Spleen (tissue), 11 donors: ENCODE measurements around the gene ZMYND8. TPM values are rescaled to one million over a fixed set of nuclear protein-coding genes. Genes with fewer than 3 reads are reported as not detected.

Experiments
- DNase-seq: peaks from one replicate; pipeline ENCODE4 v3.0.0-alpha.2; 2020
- H3K27ac ChIP-seq, 8 donors: fragments of 200-600 bp; sonication (generic) in 7 of 8; 1 replicate in 4 of 8; 2 replicates in 4 of 8; pipeline versions ENCODE4 v1.5.0 to v1.8.0; 2016 to 2021; ENCODE audit warnings: inconsistent platforms in 4 of 8, mild to moderate bottlenecking in 4 of 8, moderate library complexity in 1 of 8
- H3K27me3 ChIP-seq, 7 donors: fragments of 200-600 bp; sonication (generic) in 6 of 7; replicated peaks in 1 of 7; 1 replicate in 4 of 7; 2 replicates in 3 of 7; pipeline versions ENCODE4 v1.5.0 to v1.8.0; 2016 to 2021; ENCODE audit warnings: inconsistent platforms in 3 of 7, mild to moderate bottlenecking in 1 of 7
- H3K36me3 ChIP-seq, 6 donors: fragments of 200-600 bp; sonication (generic) in 5 of 6; 1 replicate in 4 of 6; 2 replicates in 2 of 6; pipeline versions ENCODE4 v1.5.0 to v1.8.0; 2016 to 2021; ENCODE audit warnings: inconsistent platforms in 2 of 6
- H3K4me1 ChIP-seq, 6 donors: fragments of 200-600 bp; sonication (generic) in 5 of 6; 1 replicate in 3 of 6; 2 replicates in 3 of 6; pipeline versions ENCODE4 v1.5.0 to v1.8.0; 2016 to 2021; ENCODE audit warnings: inconsistent platforms in 3 of 6
- H3K4me3 ChIP-seq, 8 donors: fragments of 200-600 bp; sonication (generic) in 7 of 8; 1 replicate in 4 of 8; 2 replicates in 4 of 8; pipeline versions ENCODE4 v1.5.0 to v1.8.0; 2016 to 2021; ENCODE audit warnings: inconsistent platforms in 4 of 8, mild to moderate bottlenecking in 4 of 8, moderate library complexity in 2 of 8
- H3K9me3 ChIP-seq, 8 donors: fragments of 200-600 bp; sonication (generic) in 7 of 8; 1 replicate in 4 of 8; 2 replicates in 4 of 8; pipeline versions ENCODE4 v1.5.0 to v1.8.0; 2016 to 2021; ENCODE audit warnings: inconsistent platforms in 4 of 8
- POLR2A ChIP-seq, 3 donors: fragments of 450-650 bp; IDR thresholded peaks; one replicate each; pipeline ENCODE4 v1.5.1; 2017; ENCODE audit warnings: antibody characterized with exemption in 3 of 3, mild to moderate bottlenecking in 1 of 3
- POLR2AphosphoS5 ChIP-seq, 3 donors: sonication (generic); formaldehyde crosslinking; IDR thresholded peaks; one replicate each; pipeline ENCODE4 v1.5.1; 2017; ENCODE audit warnings: antibody characterized with exemption in 3 of 3
- WGBS, 5 donors: extraction: QIAGEN DNeasy Blood & Tissue Kit in 3 of 5; methylation state at CpG; one replicate each; pipeline versions ENCODE4 v1.1.5 to v1.1.7; 2013 to 2018; 5-methylcytosine and 5-hydroxymethylcytosine counted together
- intact Hi-C: fragments of 100-400 bp; cut with DNase I; formaldehyde crosslinking; loops from one replicate; pipeline ENCODE4 v1.15.0; 2023; ENCODE audit warnings: low total_unique reads
- polyA plus RNA-seq, 3 donors: library from polyadenylated mRNA; stranded (reverse); fragments of 200-250 nt; gene quantifications; one replicate each; pipeline ENCODE4 v1.2.1, GENCODE V29; 2013
- total RNA-seq, 7 donors: library from RNA; depleted of rRNA in 3 of 7; stranded (reverse); fragments of >200 nt in 3 of 7; fragmentation: NEBNext Ultra II Directional in 4 of 7; extraction: Animal tissue kit (Norgen Biotek cat#: 25700) in 4 of 7; gene quantifications; one replicate each; pipeline versions ENCODE4 v1.1.0 to v1.2.1, GENCODE V29; 2016 to 2021
- TF ChIP-seq, protein P1 (sequence below), 11 experiments: fragments of 200-600 bp in 7 of 11; fragments of 450-650 bp in 4 of 11; sonication (generic) in 4 of 11; IDR thresholded peaks in 8 of 11; conservative IDR thresholded peaks in 3 of 11; 1 replicate in 7 of 11; 2 replicates in 4 of 11; pipeline versions ENCODE4 v1.4.0 to v1.8.0; 2016 to 2021; ENCODE audit warnings: antibody characterized with exemption in 11 of 11, inconsistent platforms in 4 of 11, mild to moderate bottlenecking in 1 of 11
- donor health status: healthy with polysubstance abuse.
- donor health status: DM: no; HTN: no; CAD: no; lungs with moderate emphysema.
- donor health status: DM: no; HTN: no; CAD: no.
- donor health status: Bipolar disorder and iron deficiency.
- donor health status: healthy.
- donor health status: DM: no; HTN: no; CAD: no.
- donor health status: DM: yes; HTN: yes; CAD: no.

ZMYND8 gene
- total and polyA plus RNA-seq, 10 donors: 12.5 to 64.0 (median 46.8) TPM

- H3K27me3 ChIP-seq: no peaks in the 10 kb centered on the region
- H3K4me1 ChIP-seq: peaks cover 0 to 7% (median 0%) of the 10 kb centered on the region in 6 donors
- WGBS, 5 donors: 87 to 92% (median 91%) methylated on average over 12 of the region's 12 CpGs
- peaks cover 2 to 100% (median 86%) of the 10 kb centered on the region in 6 donors for H3K36me3 ChIP-seq
- no peak overlapping the region for H3K4me3 ChIP-seq
- no peak for DNase-seq
- TF ChIP-seq POLR2A (IDR thresholded peaks at IDR 0.05) (no peak), POLR2AphosphoS5 (IDR thresholded peaks at IDR 0.05) (no peak)
- TF ChIP-seq, protein P1, sequence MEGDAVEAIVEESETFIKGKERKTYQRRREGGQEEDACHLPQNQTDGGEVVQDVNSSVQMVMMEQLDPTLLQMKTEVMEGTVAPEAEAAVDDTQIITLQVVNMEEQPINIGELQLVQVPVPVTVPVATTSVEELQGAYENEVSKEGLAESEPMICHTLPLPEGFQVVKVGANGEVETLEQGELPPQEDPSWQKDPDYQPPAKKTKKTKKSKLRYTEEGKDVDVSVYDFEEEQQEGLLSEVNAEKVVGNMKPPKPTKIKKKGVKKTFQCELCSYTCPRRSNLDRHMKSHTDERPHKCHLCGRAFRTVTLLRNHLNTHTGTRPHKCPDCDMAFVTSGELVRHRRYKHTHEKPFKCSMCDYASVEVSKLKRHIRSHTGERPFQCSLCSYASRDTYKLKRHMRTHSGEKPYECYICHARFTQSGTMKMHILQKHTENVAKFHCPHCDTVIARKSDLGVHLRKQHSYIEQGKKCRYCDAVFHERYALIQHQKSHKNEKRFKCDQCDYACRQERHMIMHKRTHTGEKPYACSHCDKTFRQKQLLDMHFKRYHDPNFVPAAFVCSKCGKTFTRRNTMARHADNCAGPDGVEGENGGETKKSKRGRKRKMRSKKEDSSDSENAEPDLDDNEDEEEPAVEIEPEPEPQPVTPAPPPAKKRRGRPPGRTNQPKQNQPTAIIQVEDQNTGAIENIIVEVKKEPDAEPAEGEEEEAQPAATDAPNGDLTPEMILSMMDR (IDR thresholded peaks at IDR 0.05 in 8 of 11, conservative IDR thresholded peaks at IDR 0.05 in 3 of 11): no peak
- intact Hi-C loops: no loop called here
- no peak overlapping the region for H3K27ac ChIP-seq
- H3K9me3 ChIP-seq: no peaks in the 10 kb centered on the region
Observed at GRCh38 chr20:47217482-47218446, 138.7 kb downstream of the ZMYND8 start.

- no peaks in the 10 kb centered on the region for H3K27me3 ChIP-seq
- H3K27ac ChIP-seq: no peak overlapping the region
- no peaks in the 10 kb centered on the region for H3K9me3 ChIP-seq
- intact Hi-C loops: no loop called here
- WGBS, 5 donors: 87 to 96% (median 93%) methylated on average over 7 of the region's 7 CpGs
- no peak overlapping the region for H3K4me3 ChIP-seq
- TF ChIP-seq POLR2AphosphoS5 (IDR thresholded peaks at IDR 0.05) (no peak), POLR2A (IDR thresholded peaks at IDR 0.05) (no peak)
- TF ChIP-seq, protein P1 (IDR thresholded peaks at IDR 0.05 in 8 of 11, conservative IDR thresholded peaks at IDR 0.05 in 3 of 11): no peak
- no peak for DNase-seq
- peaks cover 0 to 7% (median 0%) of the 10 kb centered on the region in 6 donors for H3K4me1 ChIP-seq
- H3K36me3 ChIP-seq: peaks cover 2 to 100% (median 87%) of the 10 kb centered on the region in 6 donors
Observed at GRCh38 chr20:47216819-47217410, 139.6 kb downstream of the ZMYND8 start.

GRCh38 chr20:47215653-47216397 is 140.7 kb downstream of the ZMYND8 start:
- Histone ChIP-seq H3K36me3 (peaks cover 2 to 100% (median 87%) of the 10 kb centered on the region in 6 donors), H3K27me3 (no peaks in the 10 kb centered on the region), H3K27ac (no peak overlapping the region), H3K4me3 (no peak overlapping the region), H3K4me1 (peaks cover 0 to 5% (median 0%) of the 10 kb centered on the region in 6 donors), H3K9me3 (no peaks in the 10 kb centered on the region)
- no peak for TF ChIP-seq POLR2A (IDR thresholded peaks at IDR 0.05)
- no peak for TF ChIP-seq POLR2AphosphoS5 (IDR thresholded peaks at IDR 0.05)
- TF ChIP-seq, protein P1 (IDR thresholded peaks at IDR 0.05 in 8 of 11, conservative IDR thresholded peaks at IDR 0.05 in 3 of 11): no peak
- no peak for DNase-seq
- WGBS, 5 donors: 91 to 97% (median 95%) methylated on average over 10 of the region's 10 CpGs
- intact Hi-C loops: no loop called here
